Breast epithelium (tissue), 3 donors: ENCODE results near the gene BCAS1.

ENCODE experiments used
- CTCF ChIP-seq, 3 donors: fragments of 450-650 bp; IDR thresholded peaks; one replicate each; pipeline ENCODE4 v1.5.1; 2016 to 2017; ENCODE audit warnings: antibody characterized with exemption in 3 of 3, mild to moderate bottlenecking in 3 of 3, moderate library complexity in 3 of 3
- POLR2A ChIP-seq: fragments of 450-650 bp; IDR thresholded peaks from one replicate; pipeline ENCODE4 v1.6.1; 2016; ENCODE audit warnings: antibody characterized with exemption, mild to moderate bottlenecking, moderate library complexity
- POLR2AphosphoS5 ChIP-seq, 3 donors: sonication (generic); formaldehyde crosslinking; IDR thresholded peaks; one replicate each; pipeline ENCODE4 v1.6.1; 2017; ENCODE audit warnings: antibody characterized with exemption in 3 of 3

- no peak for TF ChIP-seq CTCF (IDR thresholded peaks at IDR 0.05)
- no peak for TF ChIP-seq POLR2AphosphoS5 (IDR thresholded peaks at IDR 0.05)
- TF ChIP-seq POLR2A = no peak
Observed at GRCh38 chr20:53958260-53958659, 112.1 kb downstream of the BCAS1 start.
